NT2/D1 (cell line): Measurements from ENCODE around the gene IL9R.

ENCODE experiments used
- SUZ12 ChIP-seq: IDR thresholded peaks from 2 replicates; pipeline ENCODE4 v1.6.1; 2011; ENCODE audit not compliant: insufficient read length, insufficient read depth; ENCODE audit errors: extremely low read depth
- YY1 ChIP-seq: IDR thresholded peaks from 2 replicates; pipeline ENCODE4 v1.6.1; 2011; ENCODE audit not compliant: insufficient read length, insufficient read depth

DNA sequence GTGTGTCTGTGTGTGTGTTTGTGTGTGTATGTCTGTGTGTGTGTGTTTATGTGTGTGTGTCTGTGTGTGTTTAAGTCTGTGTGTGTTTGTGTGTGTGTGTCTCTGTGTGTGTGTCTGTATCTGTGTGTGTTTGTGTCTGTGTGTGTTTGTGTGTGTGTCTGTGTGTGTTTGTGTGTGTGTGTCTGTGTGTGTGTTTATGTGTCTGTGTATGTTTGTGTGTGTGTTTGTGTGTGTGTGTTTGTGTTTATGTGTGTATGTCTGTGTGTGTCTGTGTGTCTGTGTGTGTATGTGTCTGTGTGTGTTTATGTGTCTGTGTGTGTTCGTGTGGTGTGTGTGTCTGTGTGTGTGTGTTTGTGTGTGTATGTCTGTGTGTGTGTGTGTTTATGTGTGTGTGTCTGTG lies 11.4 kb downstream of the IL9R start:
- TF ChIP-seq SUZ12 (no peak), YY1 (no peak)
